Neural crest cell (in vitro differentiated cells): ENCODE results near the gene IQCE. TPM values are rescaled to one million over a fixed set of nuclear protein-coding genes. Genes with fewer than 3 reads are reported as not detected.
A peak's percentile ranks its signal among the peaks of the same experiment; 100 is the strongest.

Experiments
- DNase-seq: peaks from one replicate; pipeline ENCODE4 v3.0.0; 2021; ENCODE audit warnings: low read depth, mixed read lengths, low spot score
- H3K27ac Mint-ChIP-seq: one replicate; pipeline ENCODE4 v1.8.0; 2021; ENCODE audit warnings: mild to moderate bottlenecking, mixed read lengths; ENCODE audit not compliant: unreplicated experiment
- H3K27me3 Mint-ChIP-seq: 2 replicates; pipeline ENCODE4 v1.8.0; 2021; ENCODE audit warnings: low read depth, mild to moderate bottlenecking, mixed read lengths
- H3K36me3 Mint-ChIP-seq: 2 replicates; pipeline ENCODE4 v1.8.0; 2021; ENCODE audit warnings: low read depth, mild to moderate bottlenecking, mixed read lengths
- H3K4me1 Mint-ChIP-seq: 2 replicates; pipeline ENCODE4 v1.8.0; 2021; ENCODE audit warnings: mixed read lengths
- H3K4me3 Mint-ChIP-seq: one replicate; pipeline ENCODE4 v1.8.0; 2021; ENCODE audit warnings: mild to moderate bottlenecking, mixed read lengths
- H3K9me3 Mint-ChIP-seq: 2 replicates; pipeline ENCODE4 v1.8.0; 2021; ENCODE audit warnings: mixed read lengths
- CTCF ChIP-seq: fragments of 200-600 bp; sonication (generic); conservative IDR thresholded peaks from 2 replicates; pipeline ENCODE4 v1.5.0; 2021; ENCODE audit warnings: antibody characterized with exemption, mild to moderate bottlenecking
- total RNA-seq: library from RNA; stranded (reverse); gene quantifications from 2 replicates; pipeline ENCODE4 v1.2.1, GENCODE V29; 2021

IQCE gene
- total RNA-seq, 1 donor from 2014 or later = 22.4 TPM

- TF ChIP-seq CTCF = no peak
- Mint-ChIP-seq H3K36me3 (no peaks in the 10 kb centered on the region), H3K27me3 (peaks cover 9% of the 10 kb centered on the region), H3K27ac (peak within 1 kb of the TSS; percentile 27), H3K4me3 (peak within 1 kb of the TSS; percentile 95), H3K4me1 (peaks cover 48% of the 10 kb centered on the region), H3K9me3 (no peaks in the 10 kb centered on the region)
- peak; percentile 71 for DNase-seq
These were observed 39.5 kb upstream of the IQCE start, which contains the start of gene LFNG for GRCh38 chr7:2519119-2519930. Gene LFNG, plus strand, starts transcription at chr7:2519774. Its CDS starts 88 bp downstream, at chr7:2519862.

DNA sequence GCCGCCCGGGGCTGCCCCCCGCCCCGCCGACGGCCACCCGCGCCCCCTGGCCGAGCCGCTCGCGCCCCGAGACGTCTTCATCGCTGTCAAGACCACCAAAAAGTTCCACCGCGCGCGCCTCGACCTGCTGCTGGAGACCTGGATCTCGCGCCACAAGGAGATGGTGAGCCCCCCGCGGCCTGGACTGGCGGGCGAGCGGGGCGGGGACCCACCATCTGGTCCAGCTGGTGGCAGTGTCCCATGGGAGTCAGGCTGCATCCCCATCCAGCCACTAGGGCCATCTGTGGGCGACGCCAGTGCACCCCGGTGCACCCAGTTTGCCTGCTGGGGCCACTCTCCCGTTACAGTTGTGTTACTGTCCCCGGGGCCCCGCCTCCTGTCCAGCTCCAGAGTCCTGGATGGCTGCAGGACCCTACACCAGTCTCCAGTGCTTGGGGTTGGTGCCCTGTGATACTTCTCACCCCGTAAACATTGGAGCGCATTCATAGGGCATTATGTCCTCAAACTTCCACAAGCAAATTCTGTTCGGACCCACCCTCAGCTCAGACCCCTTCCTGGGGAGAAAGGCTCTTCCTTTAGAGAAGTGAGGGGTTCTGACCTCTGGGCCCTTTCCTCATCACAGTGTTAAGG, 38.5 kb upstream of the IQCE start:
- Mint-ChIP-seq H3K4me1 (peaks cover 48% of the 10 kb centered on the region), H3K36me3 (no peaks in the 10 kb centered on the region), H3K9me3 (no peaks in the 10 kb centered on the region), H3K4me3 (peak overlapping the region; percentile 95), H3K27ac (peak overlapping the region; percentile 27), H3K27me3 (peaks cover 9% of the 10 kb centered on the region)
- DNase-seq = peak; percentile 39
- peak; percentile 24 for TF ChIP-seq CTCF

DNA sequence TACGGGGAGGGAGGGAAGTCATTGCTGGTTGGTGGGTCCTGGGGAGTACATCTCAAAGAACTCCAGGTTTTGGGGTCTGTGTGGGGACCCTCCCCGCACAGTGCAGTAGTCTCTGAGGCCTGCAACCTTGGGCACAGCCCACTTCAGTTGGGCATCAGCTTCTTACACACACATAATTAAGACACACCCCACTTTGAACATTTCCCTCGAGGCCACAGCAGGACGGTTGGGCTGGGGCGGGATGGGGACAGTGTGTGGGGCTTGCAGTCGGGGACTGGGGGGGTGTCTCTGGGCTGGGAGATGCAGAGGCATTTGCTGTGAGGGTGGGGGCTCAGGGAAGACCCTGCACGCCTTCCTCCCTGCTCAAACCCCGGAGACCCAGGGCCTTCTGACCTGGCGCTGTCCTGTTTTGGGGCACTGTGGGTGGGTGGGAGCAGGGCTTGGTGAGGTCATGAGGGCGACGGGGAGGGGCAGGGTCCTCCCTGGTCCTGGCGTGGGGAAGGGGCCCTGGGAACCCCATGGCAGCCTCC, 38.0 kb upstream of the IQCE start:
- Mint-ChIP-seq H3K4me3 (peak overlapping the region; percentile 95), H3K27me3 (peaks cover 9% of the 10 kb centered on the region), H3K36me3 (no peaks in the 10 kb centered on the region), H3K27ac (peak overlapping the region; percentile 50), H3K4me1 (peaks cover 51% of the 10 kb centered on the region), H3K9me3 (no peaks in the 10 kb centered on the region)
- DNase-seq = no peak
- TF ChIP-seq CTCF = no peak

- no peaks in the 10 kb centered on the region for H3K9me3 Mint-ChIP-seq
- H3K4me1 Mint-ChIP-seq = peaks cover 52% of the 10 kb centered on the region
- peaks cover 9% of the 10 kb centered on the region for H3K27me3 Mint-ChIP-seq
- H3K27ac Mint-ChIP-seq = peak overlapping the region; percentile 71
- DNase-seq = no peak
- no peak for TF ChIP-seq CTCF
- peak overlapping the region; percentile 87 for H3K4me3 Mint-ChIP-seq
- H3K36me3 Mint-ChIP-seq = no peaks in the 10 kb centered on the region
These were observed 37.4 kb upstream of the IQCE start for GRCh38 chr7:2521341-2521745.

DNA sequence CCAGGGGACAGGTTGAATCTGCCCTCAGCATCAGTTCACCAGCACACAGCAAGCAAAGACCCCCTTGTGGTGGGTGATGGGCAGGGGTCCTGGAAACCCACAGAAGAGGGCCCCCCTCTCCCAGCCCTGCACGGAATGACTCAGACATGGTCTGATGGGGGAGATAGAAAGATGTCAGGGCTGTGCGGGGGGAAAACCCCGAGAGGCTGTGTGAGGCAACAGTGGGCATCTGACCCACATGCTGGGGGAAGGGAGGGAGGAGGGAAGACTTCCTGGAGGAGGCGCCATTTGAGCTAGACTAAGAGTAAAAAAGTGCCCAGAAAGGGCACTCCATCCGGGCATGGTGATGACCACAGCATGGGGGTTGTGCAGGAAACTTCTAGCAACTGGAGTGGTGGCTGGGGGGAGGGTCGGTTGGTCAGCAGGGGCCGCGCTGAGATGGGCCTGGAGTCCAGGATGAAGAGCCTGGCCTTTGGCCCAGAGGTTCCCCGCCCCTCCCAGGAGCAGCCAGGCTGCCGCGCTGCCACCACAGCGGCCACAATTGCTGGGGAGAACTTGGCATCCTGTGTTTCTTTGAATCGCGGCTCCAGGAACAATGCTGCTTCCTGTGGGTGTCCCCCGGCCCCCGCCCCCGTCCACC, 36.7 kb upstream of the IQCE start:
- TF ChIP-seq CTCF = no peak
- DNase-seq = no peak
- Mint-ChIP-seq H3K4me1 (peaks cover 50% of the 10 kb centered on the region), H3K9me3 (no peaks in the 10 kb centered on the region), H3K36me3 (no peaks in the 10 kb centered on the region), H3K27ac (peak overlapping the region; percentile 71), H3K4me3 (peak overlapping the region; percentile 87), H3K27me3 (peaks cover 9% of the 10 kb centered on the region)
